Mesenchymal stem cell (in vitro differentiated cells and primary cell): ENCODE measurements around the gene ARHGAP24. TPM values are rescaled to one million over a fixed set of nuclear protein-coding genes. Genes with fewer than 3 reads are reported as not detected.

Source experiments
- small RNA-seq: library from polyadenylated mRNA; stranded (forward); fragments of <200 nt; extraction: miRNeasy Mini kit (QIAGEN cat#:217004); gene quantifications from one replicate; pipeline ENCODE3, GENCODE V24; 2013; ENCODE audit warnings: low read depth

ARHGAP24 gene

Small RNA genes lying within 50 kb of the gene (small RNA-seq; reads per million reads assigned to genes)
- gene MIR4451, result not detected
